HUES6 (cell line): ENCODE data around the gene PGR.

Experiments used
- H3K27ac ChIP-seq: 2 replicates; pipeline ENCODE4 v1.7.0; 2013; ENCODE audit warnings: low read depth, mild to moderate bottlenecking, low read length, inconsistent platforms
- H3K27me3 ChIP-seq: 2 replicates; pipeline ENCODE4 v1.6.1; 2013; ENCODE audit warnings: low read length; ENCODE audit not compliant: control insufficient read depth, insufficient read depth
- H3K36me3 ChIP-seq: 2 replicates; pipeline ENCODE4 v1.6.1; 2013; ENCODE audit warnings: low read length; ENCODE audit not compliant: control insufficient read depth, insufficient read depth
- H3K4me1 ChIP-seq: 2 replicates; pipeline ENCODE4 v1.6.1; 2013; ENCODE audit warnings: low read length; ENCODE audit not compliant: control insufficient read depth, insufficient read depth
- H3K4me3 ChIP-seq: 2 replicates; pipeline ENCODE4 v1.5.1; 2013; ENCODE audit warnings: low read depth, low read length
- H3K9ac ChIP-seq: one replicate; pipeline ENCODE4 v1.6.1; 2013; ENCODE audit warnings: mild to moderate bottlenecking, low read length
- H3K9me3 ChIP-seq: 2 replicates; pipeline ENCODE4 v1.6.1; 2013; ENCODE audit warnings: low read depth, low read length; ENCODE audit not compliant: control insufficient read depth, insufficient read depth

Gene PGR

DNA sequence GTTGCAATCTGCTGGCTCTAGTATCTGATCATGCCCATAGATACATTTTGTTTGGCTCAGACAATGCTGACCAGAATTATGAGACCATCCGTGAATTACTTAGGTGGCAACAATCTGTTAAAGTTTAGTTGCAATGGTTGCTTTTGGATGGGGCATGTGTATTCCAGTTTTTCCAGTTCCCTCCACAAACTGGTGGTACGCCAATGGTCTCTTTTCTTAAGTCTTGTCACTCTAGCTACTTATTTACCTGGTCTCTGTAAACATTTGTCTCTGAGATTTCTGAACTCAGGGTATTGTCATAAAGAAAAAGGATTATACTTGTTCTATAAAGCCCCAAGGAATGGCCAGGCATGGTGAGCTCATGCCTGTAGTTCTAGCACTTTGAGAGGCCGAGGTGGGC lies 65.9 kb downstream of the PGR start:
- H3K9me3 ChIP-seq, result no peaks in the 10 kb centered on the region
- H3K27me3 ChIP-seq, result no peaks in the 10 kb centered on the region
- H3K36me3 ChIP-seq, result no peaks in the 10 kb centered on the region
- no peak overlapping the region for H3K27ac ChIP-seq
- H3K4me1 ChIP-seq, result no peaks in the 10 kb centered on the region
- no peak overlapping the region for H3K9ac ChIP-seq
- H3K4me3 ChIP-seq, result no peak overlapping the region

DNA sequence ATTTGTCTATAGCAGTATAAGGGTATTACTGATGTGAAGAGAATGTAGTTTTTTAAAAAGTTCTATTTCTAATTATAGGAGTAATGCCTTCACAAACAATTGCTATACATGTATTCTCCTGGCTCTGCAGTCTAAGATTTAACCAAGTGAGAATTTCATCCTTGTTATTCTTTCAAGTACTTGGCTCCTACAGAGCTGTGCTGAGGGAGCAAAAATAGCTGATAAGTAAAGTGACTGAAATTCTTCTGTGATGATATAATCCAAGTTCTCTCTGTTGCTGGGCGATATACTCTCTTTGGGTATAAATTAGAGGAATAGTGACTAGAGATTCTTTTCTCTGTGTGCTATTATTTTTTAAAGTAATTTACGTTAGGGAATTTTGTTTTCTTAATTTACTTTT lies 68.0 kb downstream of the PGR start:
- Histone ChIP-seq H3K9me3 (no peaks in the 10 kb centered on the region), H3K27ac (no peak overlapping the region), H3K4me3 (no peak overlapping the region), H3K9ac (no peak overlapping the region), H3K4me1 (no peaks in the 10 kb centered on the region), H3K27me3 (no peaks in the 10 kb centered on the region), H3K36me3 (no peaks in the 10 kb centered on the region)

DNA sequence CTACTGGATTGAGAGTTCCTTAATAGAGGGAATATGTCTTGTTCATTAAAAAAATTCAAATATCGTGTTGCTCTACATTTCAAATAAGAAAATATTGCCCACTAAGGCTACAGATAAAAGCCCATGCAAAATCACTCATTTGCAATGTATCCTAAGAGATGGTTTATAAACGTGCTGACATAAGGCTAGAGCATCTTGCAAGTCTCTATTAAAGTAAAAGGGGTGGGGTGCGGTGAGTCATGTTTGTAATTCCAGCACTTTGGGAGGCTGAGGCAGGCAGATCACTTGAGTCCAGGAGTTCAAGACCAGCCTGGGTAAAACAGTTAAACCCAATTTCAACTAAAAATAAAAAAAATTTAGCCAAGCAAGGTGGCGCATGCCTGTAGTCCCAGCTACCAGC lies 70.3 kb downstream of the PGR start:
- no peaks in the 10 kb centered on the region for H3K27me3 ChIP-seq
- H3K36me3 ChIP-seq, result no peaks in the 10 kb centered on the region
- H3K9ac ChIP-seq, result no peak overlapping the region
- no peak overlapping the region for H3K27ac ChIP-seq
- H3K9me3 ChIP-seq, result no peaks in the 10 kb centered on the region
- H3K4me1 ChIP-seq, result no peaks in the 10 kb centered on the region
- no peak overlapping the region for H3K4me3 ChIP-seq

DNA sequence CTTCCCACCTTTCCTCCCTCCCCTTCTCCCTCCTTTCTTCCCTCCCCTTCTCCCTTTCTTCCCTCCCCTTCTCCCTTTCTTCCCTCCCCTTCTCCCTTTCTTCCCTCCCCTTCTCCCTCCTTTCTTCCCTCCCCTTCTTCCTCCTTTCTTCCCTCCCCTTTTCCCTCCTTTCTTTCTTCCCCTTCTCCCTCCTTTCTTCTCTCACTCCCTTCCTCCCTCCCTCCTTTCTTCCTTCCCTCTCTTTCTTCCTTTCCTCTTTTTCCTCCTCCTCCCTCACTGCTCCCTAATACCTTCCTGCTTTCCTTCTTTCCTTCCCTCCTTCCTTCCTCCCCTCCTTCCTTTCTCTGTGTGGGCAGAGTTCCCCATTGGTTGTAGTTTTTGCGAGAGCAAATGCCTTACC lies 76.1 kb downstream of the PGR start:
- Histone ChIP-seq H3K27me3 (no peaks in the 10 kb centered on the region), H3K36me3 (no peaks in the 10 kb centered on the region), H3K9me3 (no peaks in the 10 kb centered on the region), H3K4me3 (no peak overlapping the region), H3K4me1 (no peaks in the 10 kb centered on the region), H3K27ac (no peak overlapping the region), H3K9ac (no peak overlapping the region)

DNA sequence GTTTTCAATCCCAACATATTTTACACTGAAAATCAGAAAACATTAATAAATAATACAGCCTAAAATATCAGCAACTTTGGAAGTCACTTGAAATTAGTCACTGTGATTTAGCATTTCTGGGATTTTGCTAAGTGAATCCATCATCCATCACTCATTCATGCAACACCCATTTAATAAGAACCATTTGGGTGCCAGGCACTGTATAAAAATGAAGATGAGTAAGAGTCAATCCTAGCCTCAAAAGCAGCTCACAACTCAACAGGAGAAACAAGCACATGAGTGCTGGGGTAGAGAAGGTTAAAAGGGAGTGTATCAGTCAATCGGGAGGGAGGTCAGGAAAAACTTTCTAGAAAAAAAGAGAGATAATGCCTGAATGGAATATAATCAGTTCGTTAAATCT lies 77.9 kb downstream of the PGR start:
- no peak overlapping the region for H3K4me3 ChIP-seq
- no peak overlapping the region for H3K9ac ChIP-seq

DNA sequence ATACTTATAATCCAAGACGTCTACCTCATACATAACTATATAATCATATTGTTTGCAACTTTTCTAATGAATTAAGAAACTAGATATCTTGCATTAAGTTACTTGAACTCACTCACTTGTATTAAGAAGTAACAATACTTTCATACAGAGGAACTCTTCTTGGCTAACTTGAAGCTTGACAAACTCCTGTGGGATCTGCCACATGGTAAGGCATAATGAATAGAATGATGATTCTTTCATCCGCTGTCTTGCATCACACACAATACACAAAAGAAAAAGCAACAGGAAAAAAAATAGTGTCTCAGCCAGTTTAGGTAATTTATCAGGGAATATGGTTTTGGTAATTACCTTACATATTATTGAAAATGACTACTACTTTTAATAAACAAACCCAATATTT lies 79.8 kb downstream of the PGR start:
- no peaks in the 10 kb centered on the region for H3K9me3 ChIP-seq

More for the DNA sequence above, 77.9 kb downstream of the PGR start:
- Histone ChIP-seq H3K9me3 (no peaks in the 10 kb centered on the region), H3K27ac (no peak overlapping the region), H3K4me1 (no peaks in the 10 kb centered on the region), H3K27me3 (no peaks in the 10 kb centered on the region), H3K36me3 (no peaks in the 10 kb centered on the region)

DNA sequence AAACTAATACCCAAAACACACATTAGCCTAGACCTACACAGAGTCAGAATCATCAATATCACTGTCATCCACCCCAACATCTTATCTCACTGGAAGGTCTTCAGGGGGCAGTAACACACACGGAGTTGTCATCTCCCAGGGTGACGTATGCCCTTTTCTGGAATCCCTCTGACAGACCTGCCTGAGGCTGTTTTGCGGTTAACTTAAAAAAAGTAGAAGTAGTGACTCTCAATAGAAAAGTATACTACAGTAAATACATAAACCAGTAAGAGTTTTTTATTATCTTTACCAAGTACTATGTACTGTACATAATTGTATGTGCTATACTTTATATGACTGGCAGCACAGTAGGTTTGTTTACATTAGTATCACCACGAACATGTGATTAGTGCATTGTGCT lies 80.5 kb downstream of the PGR start:
- Histone ChIP-seq H3K36me3 (no peaks in the 10 kb centered on the region), H3K27me3 (no peaks in the 10 kb centered on the region), H3K4me3 (no peak overlapping the region), H3K9me3 (no peaks in the 10 kb centered on the region), H3K4me1 (no peaks in the 10 kb centered on the region), H3K9ac (no peak overlapping the region), H3K27ac (no peak overlapping the region)

More for the DNA sequence above, 79.8 kb downstream of the PGR start:
- Histone ChIP-seq H3K36me3 (no peaks in the 10 kb centered on the region), H3K4me1 (no peaks in the 10 kb centered on the region), H3K27ac (no peak overlapping the region), H3K27me3 (no peaks in the 10 kb centered on the region), H3K4me3 (no peak overlapping the region), H3K9ac (no peak overlapping the region)

DNA sequence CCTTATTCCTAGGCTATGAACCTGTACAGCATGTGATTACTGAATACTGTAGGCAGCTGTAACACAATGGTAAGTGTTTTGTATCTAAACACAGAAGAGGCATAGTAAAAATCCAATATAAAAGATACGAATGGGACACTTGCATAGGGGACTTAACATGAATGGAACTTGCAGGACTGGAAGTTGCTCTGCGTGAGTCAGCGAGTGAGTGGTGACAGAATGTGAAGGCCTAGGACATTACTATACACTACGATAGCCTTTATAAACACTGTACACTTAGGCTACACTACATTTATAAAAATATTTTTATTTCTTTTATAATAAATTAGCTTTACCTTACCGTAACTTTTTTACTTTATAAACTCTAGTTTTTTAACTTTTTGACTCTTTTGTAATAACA lies 81.1 kb downstream of the PGR start:
- no peak overlapping the region for H3K27ac ChIP-seq
- H3K27me3 ChIP-seq, result no peaks in the 10 kb centered on the region
- H3K9ac ChIP-seq, result no peak overlapping the region
- H3K4me1 ChIP-seq, result no peaks in the 10 kb centered on the region
- H3K9me3 ChIP-seq, result no peaks in the 10 kb centered on the region
- no peaks in the 10 kb centered on the region for H3K36me3 ChIP-seq
- no peak overlapping the region for H3K4me3 ChIP-seq

DNA sequence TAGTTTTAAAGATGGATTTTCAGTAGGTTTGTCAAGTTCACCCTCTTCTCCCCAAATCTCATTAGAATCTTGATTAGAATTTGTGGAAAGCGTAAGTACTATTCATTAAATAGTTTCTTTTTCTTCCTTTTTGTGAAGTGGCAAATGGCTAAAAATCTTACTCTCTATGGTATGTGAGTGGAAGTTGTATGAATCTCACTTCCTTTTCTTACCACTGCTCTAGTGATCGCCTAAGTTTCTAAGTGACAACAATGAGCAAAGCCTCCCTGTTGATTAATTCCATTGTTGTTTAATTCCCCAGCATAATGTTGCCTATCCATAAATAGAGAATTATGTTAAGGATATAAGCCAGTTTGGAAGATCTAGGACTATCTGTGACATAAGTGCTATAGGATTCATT lies 82.7 kb downstream of the PGR start:
- no peaks in the 10 kb centered on the region for H3K9me3 ChIP-seq
- H3K27ac ChIP-seq, result no peak overlapping the region
- H3K9ac ChIP-seq, result no peak overlapping the region
- no peak overlapping the region for H3K4me3 ChIP-seq
- H3K36me3 ChIP-seq, result no peaks in the 10 kb centered on the region
- H3K27me3 ChIP-seq, result no peaks in the 10 kb centered on the region
- no peaks in the 10 kb centered on the region for H3K4me1 ChIP-seq

DNA sequence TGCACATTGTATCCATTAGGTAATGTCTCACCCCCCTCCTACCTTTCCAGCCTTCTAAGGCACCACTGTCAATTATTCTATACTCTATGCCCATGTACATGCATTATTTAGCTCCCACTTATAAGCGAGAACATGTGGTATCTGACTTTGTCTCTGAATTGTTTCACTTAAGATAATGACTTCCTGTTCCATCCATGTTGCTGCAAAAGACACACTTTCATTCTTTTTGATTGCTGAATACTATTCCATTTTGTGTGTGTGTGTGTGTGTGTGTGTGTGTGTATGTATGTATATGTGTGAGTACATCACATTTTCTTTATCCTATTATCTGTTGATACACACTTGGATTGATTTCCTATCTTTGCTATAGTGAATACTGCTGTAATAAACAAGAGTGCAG lies 84.2 kb downstream of the PGR start:
- no peaks in the 10 kb centered on the region for H3K9me3 ChIP-seq
- H3K4me1 ChIP-seq, result no peaks in the 10 kb centered on the region

DNA sequence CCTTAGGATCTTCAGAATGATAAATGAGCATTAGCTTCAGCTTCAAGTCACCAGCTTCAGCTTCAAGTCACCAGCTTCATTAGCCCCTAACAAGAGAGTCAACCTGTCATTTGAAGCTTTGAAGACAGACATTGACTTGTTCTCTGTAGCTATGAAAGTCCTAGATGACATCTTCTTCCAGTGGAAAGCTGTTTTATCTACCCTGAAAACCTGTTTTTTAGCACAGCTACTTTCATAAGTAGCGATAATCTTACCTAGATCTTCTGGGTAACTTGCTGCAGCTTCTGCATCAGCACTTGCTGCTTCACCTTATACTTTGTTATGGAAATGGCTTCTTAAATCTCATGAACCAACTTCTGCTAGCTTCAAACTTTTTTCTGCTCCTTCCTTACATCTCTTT lies 85.7 kb downstream of the PGR start:
- no peak overlapping the region for H3K9ac ChIP-seq
- H3K27me3 ChIP-seq, result no peaks in the 10 kb centered on the region
- H3K27ac ChIP-seq, result no peak overlapping the region
- no peaks in the 10 kb centered on the region for H3K4me1 ChIP-seq
- H3K36me3 ChIP-seq, result no peaks in the 10 kb centered on the region
- no peak overlapping the region for H3K4me3 ChIP-seq
- no peaks in the 10 kb centered on the region for H3K9me3 ChIP-seq

More for the DNA sequence above, 84.2 kb downstream of the PGR start:
- Histone ChIP-seq H3K27ac (no peak overlapping the region), H3K36me3 (no peaks in the 10 kb centered on the region), H3K4me3 (no peak overlapping the region), H3K27me3 (no peaks in the 10 kb centered on the region), H3K9ac (no peak overlapping the region)

DNA sequence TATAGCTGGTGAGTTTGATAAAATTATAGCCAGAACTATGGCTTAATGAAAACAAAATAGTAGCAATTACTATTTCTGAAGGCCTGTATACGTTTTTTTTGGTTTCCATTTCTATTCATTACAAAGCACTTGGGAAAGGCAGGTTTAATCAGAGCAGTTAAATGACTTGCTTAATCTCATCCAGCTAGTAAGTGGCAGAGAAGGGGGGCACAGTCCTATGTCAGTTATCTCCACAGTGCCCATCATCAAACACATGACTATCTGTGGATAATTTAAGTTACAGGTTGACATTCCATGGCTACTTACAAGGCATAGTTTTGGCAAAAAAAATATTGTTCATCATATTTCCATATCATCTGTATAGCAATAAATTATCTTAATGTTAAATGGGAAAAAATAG lies 93.7 kb downstream of the PGR start:
- Histone ChIP-seq H3K4me3 (no peak overlapping the region), H3K9me3 (no peaks in the 10 kb centered on the region), H3K27me3 (no peaks in the 10 kb centered on the region), H3K4me1 (no peaks in the 10 kb centered on the region), H3K27ac (no peak overlapping the region), H3K9ac (no peak overlapping the region), H3K36me3 (no peaks in the 10 kb centered on the region)
